ENCODE results near the gene CORO2A. TPM values are rescaled to one million over a fixed set of nuclear protein-coding genes. Genes with fewer than 3 reads are reported as not detected.

CORO2A gene
- total and polyA plus RNA-seq, 10 of the 15 experiments (the other 5 are each of a cell fraction or from before 2014, with no cell fraction given) = 1.0 to 5.3 (median 3.5) TPM

DNA sequence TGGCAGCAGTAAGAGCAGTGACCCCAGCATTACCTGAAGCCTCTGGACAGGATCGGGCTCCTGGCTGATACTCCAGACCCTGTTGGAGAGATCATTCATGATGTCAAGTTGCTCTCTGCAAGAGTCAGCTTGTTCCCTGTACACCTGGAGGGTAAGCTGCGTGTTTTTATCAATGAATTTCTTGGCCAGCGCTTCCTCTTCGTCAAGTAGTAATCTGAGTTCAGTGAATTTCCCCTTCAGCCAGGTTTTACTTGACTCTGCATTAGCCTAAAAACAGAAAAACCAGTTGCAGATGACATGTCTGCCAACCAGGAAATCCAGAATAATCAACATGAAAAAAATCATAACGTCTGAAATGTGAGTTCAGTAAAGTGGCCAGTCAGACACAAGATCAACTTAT is 92.5 kb downstream of the CORO2A start:
- Histone ChIP-seq H3K36me3 (ENCODE audit: control insufficient read depth in 2 of 2, insufficient read depth in 2 of 2, low read length in 1 of 2) (peaks cover 13 to 15% of the 10 kb centered on the region in 2 experiments), H3K4me3 (no peak overlapping the region), H3K27ac (ENCODE audit: control insufficient read depth, insufficient read depth) (peak overlapping the region; percentile 75), H3K9ac (ENCODE audit: control insufficient read depth, insufficient read depth, low read length) (peak overlapping the region; percentile 44; the same call in 1 of the 2 replicates), H3K79me2 (ENCODE audit: control insufficient read depth, insufficient read depth, low read length) (peaks cover 35% of the 10 kb centered on the region), H3K4me2 (ENCODE audit: control insufficient read depth, insufficient read depth) (peak overlapping the region; percentile 76), H4K20me1 (ENCODE audit: control insufficient read depth, insufficient read depth) (no peaks in the 10 kb centered on the region), H3K4me1 (ENCODE audit: control insufficient read depth, insufficient read depth, low read length) (peaks cover 72% of the 10 kb centered on the region), H2AFZ (ENCODE audit: control insufficient read depth, low read depth, low read length) (peak overlapping the region; percentile 28), H3K9me3 (replicated peaks; ENCODE audit: control insufficient read depth, insufficient read depth, low read length) (no peaks in the 10 kb centered on the region; the same call in 2 of the 3 replicates), H3K27me3 (replicated peaks in 1 of 2; ENCODE audit: control insufficient read depth in 2 of 2, insufficient read depth in 2 of 2, low read length in 1 of 2) (no peaks in the 10 kb centered on the region)
- RAD21 ChIA-PET (ENCODE audit: unreplicated experiment) = interaction anchor here (1.0 to 3.7 kb wide), 3 partner anchors 8 to 19 kb away, joined by 3 to 34 read pairs (median 23); partner anchors contain the start of gene TRIM14
- intact Hi-C loops (cut with micrococcal nuclease; ENCODE audit: unreplicated experiment) (loop anchor here (5.0 kb wide), 1 partner anchor 63 kb away; no protein-coding TSS in a partner anchor), in situ Hi-C loops (cut with MboI) (no loop called here)
- POLR2A ChIA-PET = interaction anchor here (0.6 to 0.7 kb wide), 2 partner anchors 10 to 12 kb away, joined by 3 to 4 read pairs; no protein-coding TSS in a partner anchor
- SMC1A ChIA-PET (ENCODE audit: uncharacterized antibody, unreplicated experiment) = interaction anchor here (0.7 to 6.3 kb wide), 7 partner anchors 10 to 106 kb away, joined by 3 to 72 read pairs (median 4); partner anchors contain the start of gene TRIM14
- ATAC-seq (no peak), FAIRE-seq (no peak), DNase-seq (ENCODE audit: low read depth, low spot score) (no peak)
- BruUV-seq (replicated peaks) = no TSS peak
- 9% methylated on average over 5 of the region's 5 CpGs for WGBS (ENCODE audit: insufficient coverage, insufficient replicate concordance, low lambda C conversion rate, missing lambda C conversion rate)
- TF ChIP-seq SPI1 (IDR thresholded peaks at IDR 0.05; ENCODE audit: borderline replicate concordance, insufficient read depth, low read depth, low read length) = 0 out of 2 replicates have a peak, but pooled peaks have one; percentile 20
- no peak for TF ChIP-seq KDM1A (IDR thresholded peaks at IDR 0.05; ENCODE audit: borderline replicate concordance)
- CTCF ChIA-PET = interaction anchor here (1.2 to 4.0 kb wide), 5 partner anchors 10 to 158 kb away, joined by 3 to 30 read pairs (median 10); partner anchors contain the start of gene TRIM14

DNA sequence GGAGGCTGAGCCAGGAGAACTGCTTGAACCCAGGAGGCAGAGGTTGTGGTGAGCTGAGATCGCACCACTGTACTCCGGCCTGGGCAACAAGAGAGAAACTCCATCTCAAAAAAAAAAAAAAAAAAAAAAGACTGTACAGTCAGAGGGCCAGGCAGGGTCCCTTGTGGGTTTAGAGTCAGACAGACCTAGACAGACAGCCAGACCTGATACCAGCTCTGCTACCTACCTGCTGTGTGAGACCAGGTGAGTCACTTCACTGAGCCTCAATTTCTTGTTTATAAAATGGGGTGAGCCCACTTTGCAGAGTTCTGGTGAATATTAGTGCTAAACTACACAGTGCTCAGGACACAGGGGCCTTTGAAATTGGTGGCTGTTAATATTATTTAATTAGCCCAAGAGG is 93.1 kb downstream of the CORO2A start:
- Histone ChIP-seq H3K4me2 (ENCODE audit: control insufficient read depth, insufficient read depth) (peak overlapping the region; percentile 76), H3K79me2 (ENCODE audit: control insufficient read depth, insufficient read depth, low read length) (peaks cover 29% of the 10 kb centered on the region), H3K36me3 (ENCODE audit: control insufficient read depth in 2 of 2, insufficient read depth in 2 of 2, low read length in 1 of 2) (peaks cover 15 to 17% of the 10 kb centered on the region in 2 experiments), H3K9me3 (replicated peaks; ENCODE audit: control insufficient read depth, insufficient read depth, low read length) (no peaks in the 10 kb centered on the region; the same call in 2 of the 3 replicates), H3K4me1 (ENCODE audit: control insufficient read depth, insufficient read depth, low read length) (peaks cover 67% of the 10 kb centered on the region), H2AFZ (ENCODE audit: control insufficient read depth, low read depth, low read length) (no peak overlapping the region), H3K4me3 (no peak overlapping the region), H3K9ac (ENCODE audit: control insufficient read depth, insufficient read depth, low read length) (no peak overlapping the region), H3K27ac (ENCODE audit: control insufficient read depth, insufficient read depth) (peak overlapping the region; percentile 75), H4K20me1 (ENCODE audit: control insufficient read depth, insufficient read depth) (no peaks in the 10 kb centered on the region), H3K27me3 (replicated peaks in 1 of 2; ENCODE audit: control insufficient read depth in 2 of 2, insufficient read depth in 2 of 2, low read length in 1 of 2) (no peaks in the 10 kb centered on the region)
- intact Hi-C loops (cut with micrococcal nuclease; ENCODE audit: unreplicated experiment) = no loop called here
- no peak for DNase-seq (ENCODE audit: low read depth, low spot score)
- 0% methylated on average over 1 of the region's 2 CpGs for WGBS (ENCODE audit: insufficient coverage, insufficient replicate concordance, low lambda C conversion rate, missing lambda C conversion rate)
- no peak for FAIRE-seq
- in situ Hi-C loops (cut with MboI) = no loop called here
- ChIA-PET RAD21 (ENCODE audit: unreplicated experiment) (interaction anchor here (0.7 to 3.7 kb wide), 3 partner anchors 10 to 33 kb away, joined by 4 to 34 read pairs (median 23); partner anchors contain the start of gene TRIM14), SMC1A (ENCODE audit: uncharacterized antibody, unreplicated experiment) (interaction anchor here (0.7 to 6.3 kb wide), 6 partner anchors 11 to 106 kb away, joined by 3 to 72 read pairs (median 4); partner anchors contain the start of gene TRIM14), POLR2A (interaction anchor here (0.6 to 0.7 kb wide), 3 partner anchors 12 to 160 kb away, joined by 3 to 4 read pairs (median 3); no protein-coding TSS in a partner anchor), CTCF (interaction anchor here (2.0 to 4.0 kb wide), 4 partner anchors 11 to 25 kb away, joined by 5 to 30 read pairs (median 18); partner anchors contain the start of gene TRIM14)
- BruUV-seq (replicated peaks) = no TSS peak
- ATAC-seq = no peak
- TF ChIP-seq CBFB (IDR thresholded peaks at IDR 0.05; ENCODE audit: low read depth) (no peak), NFIC (IDR thresholded peaks at IDR 0.05; ENCODE audit: low read depth, low read length) (no peak)
- TF ChIP-seq, protein P1, sequence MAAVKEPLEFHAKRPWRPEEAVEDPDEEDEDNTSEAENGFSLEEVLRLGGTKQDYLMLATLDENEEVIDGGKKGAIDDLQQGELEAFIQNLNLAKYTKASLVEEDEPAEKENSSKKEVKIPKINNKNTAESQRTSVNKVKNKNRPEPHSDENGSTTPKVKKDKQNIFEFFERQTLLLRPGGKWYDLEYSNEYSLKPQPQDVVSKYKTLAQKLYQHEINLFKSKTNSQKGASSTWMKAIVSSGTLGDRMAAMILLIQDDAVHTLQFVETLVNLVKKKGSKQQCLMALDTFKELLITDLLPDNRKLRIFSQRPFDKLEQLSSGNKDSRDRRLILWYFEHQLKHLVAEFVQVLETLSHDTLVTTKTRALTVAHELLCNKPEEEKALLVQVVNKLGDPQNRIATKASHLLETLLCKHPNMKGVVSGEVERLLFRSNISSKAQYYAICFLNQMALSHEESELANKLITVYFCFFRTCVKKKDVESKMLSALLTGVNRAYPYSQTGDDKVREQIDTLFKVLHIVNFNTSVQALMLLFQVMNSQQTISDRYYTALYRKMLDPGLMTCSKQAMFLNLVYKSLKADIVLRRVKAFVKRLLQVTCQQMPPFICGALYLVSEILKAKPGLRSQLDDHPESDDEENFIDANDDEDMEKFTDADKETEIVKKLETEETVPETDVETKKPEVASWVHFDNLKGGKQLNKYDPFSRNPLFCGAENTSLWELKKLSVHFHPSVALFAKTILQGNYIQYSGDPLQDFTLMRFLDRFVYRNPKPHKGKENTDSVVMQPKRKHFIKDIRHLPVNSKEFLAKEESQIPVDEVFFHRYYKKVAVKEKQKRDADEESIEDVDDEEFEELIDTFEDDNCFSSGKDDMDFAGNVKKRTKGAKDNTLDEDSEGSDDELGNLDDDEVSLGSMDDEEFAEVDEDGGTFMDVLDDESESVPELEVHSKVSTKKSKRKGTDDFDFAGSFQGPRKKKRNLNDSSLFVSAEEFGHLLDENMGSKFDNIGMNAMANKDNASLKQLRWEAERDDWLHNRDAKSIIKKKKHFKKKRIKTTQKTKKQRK (IDR thresholded peaks at IDR 0.05; ENCODE audit: low read depth, low read length) = no peak
- TF ChIP-seq, protein P2, sequence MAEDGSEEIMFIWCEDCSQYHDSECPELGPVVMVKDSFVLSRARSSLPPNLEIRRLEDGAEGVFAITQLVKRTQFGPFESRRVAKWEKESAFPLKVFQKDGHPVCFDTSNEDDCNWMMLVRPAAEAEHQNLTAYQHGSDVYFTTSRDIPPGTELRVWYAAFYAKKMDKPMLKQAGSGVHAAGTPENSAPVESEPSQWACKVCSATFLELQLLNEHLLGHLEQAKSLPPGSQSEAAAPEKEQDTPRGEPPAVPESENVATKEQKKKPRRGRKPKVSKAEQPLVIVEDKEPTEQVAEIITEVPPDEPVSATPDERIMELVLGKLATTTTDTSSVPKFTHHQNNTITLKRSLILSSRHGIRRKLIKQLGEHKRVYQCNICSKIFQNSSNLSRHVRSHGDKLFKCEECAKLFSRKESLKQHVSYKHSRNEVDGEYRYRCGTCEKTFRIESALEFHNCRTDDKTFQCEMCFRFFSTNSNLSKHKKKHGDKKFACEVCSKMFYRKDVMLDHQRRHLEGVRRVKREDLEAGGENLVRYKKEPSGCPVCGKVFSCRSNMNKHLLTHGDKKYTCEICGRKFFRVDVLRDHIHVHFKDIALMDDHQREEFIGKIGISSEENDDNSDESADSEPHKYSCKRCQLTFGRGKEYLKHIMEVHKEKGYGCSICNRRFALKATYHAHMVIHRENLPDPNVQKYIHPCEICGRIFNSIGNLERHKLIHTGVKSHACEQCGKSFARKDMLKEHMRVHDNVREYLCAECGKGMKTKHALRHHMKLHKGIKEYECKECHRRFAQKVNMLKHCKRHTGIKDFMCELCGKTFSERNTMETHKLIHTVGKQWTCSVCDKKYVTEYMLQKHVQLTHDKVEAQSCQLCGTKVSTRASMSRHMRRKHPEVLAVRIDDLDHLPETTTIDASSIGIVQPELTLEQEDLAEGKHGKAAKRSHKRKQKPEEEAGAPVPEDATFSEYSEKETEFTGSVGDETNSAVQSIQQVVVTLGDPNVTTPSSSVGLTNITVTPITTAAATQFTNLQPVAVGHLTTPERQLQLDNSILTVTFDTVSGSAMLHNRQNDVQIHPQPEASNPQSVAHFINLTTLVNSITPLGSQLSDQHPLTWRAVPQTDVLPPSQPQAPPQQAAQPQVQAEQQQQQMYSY (CRISPR knock-in tag; IDR thresholded peaks at IDR 0.05) = no peak
